Measurements from ENCODE around the gene CCDC33. TPM values are rescaled to one million over a fixed set of nuclear protein-coding genes. Genes with fewer than 3 reads are reported as not detected.

Gene CCDC33
- total RNA-seq = not detected

DNA sequence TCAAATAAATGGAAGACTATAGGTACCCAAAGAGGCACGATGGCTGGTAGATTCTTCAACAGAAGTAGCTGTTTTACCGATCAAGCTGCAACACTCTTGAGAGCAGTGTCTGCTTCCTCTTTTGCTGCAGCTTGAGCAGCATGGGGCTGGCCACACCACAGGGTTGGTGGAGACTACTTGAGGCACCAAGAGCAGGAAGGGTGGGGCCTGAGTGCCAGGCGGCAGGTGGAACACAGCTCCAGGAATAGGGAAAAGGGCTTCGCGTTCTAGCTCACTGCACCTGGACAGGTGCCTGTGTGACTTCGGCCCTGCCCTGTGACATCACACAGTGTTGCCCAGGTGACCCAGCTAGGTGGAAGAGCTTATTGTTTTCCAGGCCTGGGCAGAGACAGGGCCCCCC is at the start of gene CCDC33:
Gene CCDC33, plus strand, starts transcription at position 365 of the 400 bp plus-strand sequence. CDS start 394 bp downstream, outside the sequence.
- no peak within 1 kb of the TSS for H3K4me3 ChIP-seq
- DNase-seq (ENCODE audit: extremely low spot score) = no peak
- H3K9me3 ChIP-seq = no peaks in the 10 kb centered on the region
- peaks cover 0 to 6% (median 0%) of the 10 kb centered on the region in 4 donors for H3K27me3 ChIP-seq
- WGBS = 75% methylated on average over 6 of the region's 6 CpGs
- H3K27ac ChIP-seq (replicated peaks in 1 of 4) = no peak within 1 kb of the TSS
- H3K36me3 ChIP-seq = no peaks in the 10 kb centered on the region
- intact Hi-C loops (cut with DNase I) = no loop called here
- peaks cover 18 to 20% (median 19%) of the 10 kb centered on the region in 4 donors for H3K4me1 ChIP-seq
- TF ChIP-seq EP300 (IDR thresholded peaks at IDR 0.05) (no peak), POLR2AphosphoS5 (IDR thresholded peaks at IDR 0.05) (no peak), POLR2A (IDR thresholded peaks at IDR 0.05; ENCODE audit: low read depth) (no peak)
- TF ChIP-seq, protein P1, sequence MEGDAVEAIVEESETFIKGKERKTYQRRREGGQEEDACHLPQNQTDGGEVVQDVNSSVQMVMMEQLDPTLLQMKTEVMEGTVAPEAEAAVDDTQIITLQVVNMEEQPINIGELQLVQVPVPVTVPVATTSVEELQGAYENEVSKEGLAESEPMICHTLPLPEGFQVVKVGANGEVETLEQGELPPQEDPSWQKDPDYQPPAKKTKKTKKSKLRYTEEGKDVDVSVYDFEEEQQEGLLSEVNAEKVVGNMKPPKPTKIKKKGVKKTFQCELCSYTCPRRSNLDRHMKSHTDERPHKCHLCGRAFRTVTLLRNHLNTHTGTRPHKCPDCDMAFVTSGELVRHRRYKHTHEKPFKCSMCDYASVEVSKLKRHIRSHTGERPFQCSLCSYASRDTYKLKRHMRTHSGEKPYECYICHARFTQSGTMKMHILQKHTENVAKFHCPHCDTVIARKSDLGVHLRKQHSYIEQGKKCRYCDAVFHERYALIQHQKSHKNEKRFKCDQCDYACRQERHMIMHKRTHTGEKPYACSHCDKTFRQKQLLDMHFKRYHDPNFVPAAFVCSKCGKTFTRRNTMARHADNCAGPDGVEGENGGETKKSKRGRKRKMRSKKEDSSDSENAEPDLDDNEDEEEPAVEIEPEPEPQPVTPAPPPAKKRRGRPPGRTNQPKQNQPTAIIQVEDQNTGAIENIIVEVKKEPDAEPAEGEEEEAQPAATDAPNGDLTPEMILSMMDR (IDR thresholded peaks at IDR 0.05) = no peak

DNA sequence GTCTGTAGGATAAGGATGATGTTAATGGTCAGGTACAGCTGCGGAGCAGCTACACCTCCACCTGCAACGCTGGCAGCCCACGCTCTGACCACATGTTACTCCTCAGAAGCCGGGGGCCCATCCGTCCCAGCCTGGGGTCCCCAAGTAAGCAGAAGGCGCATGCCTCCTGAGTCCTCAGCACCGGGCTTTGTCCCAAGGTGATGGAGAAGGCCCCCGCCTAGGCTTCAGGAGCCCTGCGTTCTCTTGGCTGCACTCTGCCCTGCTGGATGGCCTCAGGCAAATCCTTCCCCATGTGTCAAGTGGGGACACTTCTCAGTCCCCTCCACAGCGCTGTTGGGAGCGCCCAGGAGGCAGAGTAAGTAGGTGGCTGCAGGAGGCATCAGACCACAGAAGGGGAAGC is 47.9 kb upstream of the CCDC33 start:
- 100% methylated on average over 2 of the region's 11 CpGs for WGBS
- intact Hi-C loops (cut with DNase I) = no loop called here
- no peak overlapping the region for H3K4me3 ChIP-seq
- no peak for TF ChIP-seq POLR2AphosphoS5 (IDR thresholded peaks at IDR 0.05)
- no peak overlapping the region for H3K27ac ChIP-seq (replicated peaks in 1 of 4)
- H3K9me3 ChIP-seq = no peaks in the 10 kb centered on the region
- DNase-seq (ENCODE audit: extremely low spot score) = no peak
- no peaks in the 10 kb centered on the region for H3K27me3 ChIP-seq
- no peaks in the 10 kb centered on the region for H3K36me3 ChIP-seq
- no peaks in the 10 kb centered on the region for H3K4me1 ChIP-seq

DNA sequence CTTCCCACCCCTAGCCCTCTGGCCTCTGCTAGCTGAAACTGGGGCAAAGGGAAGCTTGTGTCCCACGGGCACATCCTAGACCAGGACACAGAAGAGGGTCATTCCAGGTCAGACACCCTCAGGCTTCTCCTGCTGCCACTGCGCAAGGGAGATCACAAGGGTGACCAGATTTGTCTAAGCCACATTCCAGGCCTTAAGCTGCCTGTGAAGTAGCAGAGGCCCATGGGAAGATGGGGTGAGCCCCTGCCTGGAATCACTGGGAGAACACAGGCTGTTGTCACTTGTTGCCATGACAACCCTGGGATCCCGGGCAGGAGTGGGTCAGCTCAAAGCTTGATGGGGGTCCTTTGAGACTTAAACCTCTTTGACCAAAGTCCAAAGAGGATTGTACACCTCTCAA is 44.3 kb upstream of the CCDC33 start:
- no peak overlapping the region for H3K4me3 ChIP-seq
- H3K9me3 ChIP-seq = no peaks in the 10 kb centered on the region
- no peak overlapping the region for H3K27ac ChIP-seq (replicated peaks in 1 of 4)
- H3K36me3 ChIP-seq = no peaks in the 10 kb centered on the region
- 63% methylated on average over 2 of the region's 3 CpGs for WGBS
- H3K4me1 ChIP-seq = peaks cover 7 to 11% (median 10%) of the 10 kb centered on the region in 4 donors
- H3K27me3 ChIP-seq = no peaks in the 10 kb centered on the region
- intact Hi-C loops (cut with DNase I) = no loop called here
- no peak for DNase-seq (ENCODE audit: extremely low spot score)
- TF ChIP-seq, protein P1 (IDR thresholded peaks at IDR 0.05) = no peak
- TF ChIP-seq POLR2A (IDR thresholded peaks at IDR 0.05; ENCODE audit: low read depth) (no peak), POLR2AphosphoS5 (IDR thresholded peaks at IDR 0.05) (no peak)

DNA sequence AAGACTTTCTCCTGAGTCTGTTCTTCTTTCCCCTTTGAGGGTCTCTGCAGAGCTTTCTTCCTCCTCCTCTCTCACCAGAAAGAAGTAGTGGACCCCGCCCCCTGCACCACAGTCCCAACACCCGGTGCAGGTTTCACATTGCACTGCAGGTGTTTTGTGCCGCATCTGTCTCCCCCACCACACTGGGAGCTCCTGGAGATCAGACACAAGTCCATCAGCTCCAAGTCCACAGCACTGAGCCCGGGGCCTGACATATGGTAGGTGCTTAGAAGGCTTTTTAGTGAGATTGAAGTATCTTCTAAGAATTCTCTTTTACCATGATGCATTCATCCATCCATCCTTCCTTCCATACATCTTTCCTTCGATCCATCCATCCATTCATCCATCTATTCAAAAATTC is 43.4 kb upstream of the CCDC33 start:
- DNase-seq (ENCODE audit: extremely low spot score) = no peak
- TF ChIP-seq POLR2AphosphoS5 (IDR thresholded peaks at IDR 0.05) (no peak), EP300 (IDR thresholded peaks at IDR 0.05) (no peak), POLR2A (IDR thresholded peaks at IDR 0.05; ENCODE audit: low read depth) (no peak)
- TF ChIP-seq, protein P1 (IDR thresholded peaks at IDR 0.05) = no peak
- no peak overlapping the region for H3K27ac ChIP-seq (replicated peaks in 1 of 4)
- intact Hi-C loops (cut with DNase I) = no loop called here
- no peaks in the 10 kb centered on the region for H3K36me3 ChIP-seq
- no peaks in the 10 kb centered on the region for H3K27me3 ChIP-seq
- H3K4me3 ChIP-seq = no peak overlapping the region
- H3K9me3 ChIP-seq = no peaks in the 10 kb centered on the region
- peaks cover 7 to 11% (median 10%) of the 10 kb centered on the region in 4 donors for H3K4me1 ChIP-seq
- 89% methylated on average over 5 of the region's 5 CpGs for WGBS

DNA sequence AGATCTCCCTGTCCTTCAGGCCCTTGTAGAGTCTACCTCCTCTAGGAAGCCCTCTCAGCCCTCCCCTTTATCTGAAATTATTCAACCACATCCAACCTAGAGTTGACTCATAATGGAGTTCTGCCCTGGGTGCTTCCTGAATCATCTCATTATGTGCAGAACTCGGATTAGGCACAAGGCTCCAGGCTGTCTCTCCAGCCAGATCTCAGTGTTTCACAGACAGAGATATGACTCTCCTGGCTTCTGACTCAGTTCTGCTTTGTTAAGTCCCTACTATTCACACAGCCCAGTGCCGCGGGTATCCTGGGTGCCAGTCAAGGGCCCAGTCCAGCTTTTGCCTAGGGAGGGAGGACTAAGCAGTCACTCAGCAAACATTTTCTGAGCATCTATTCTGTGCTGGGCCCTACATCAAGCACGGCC is 42.8 kb upstream of the CCDC33 start:
- TF ChIP-seq POLR2A (IDR thresholded peaks at IDR 0.05; ENCODE audit: low read depth) = no peak
- TF ChIP-seq, protein P1 (IDR thresholded peaks at IDR 0.05) = no peak
- no peak for TF ChIP-seq EP300 (IDR thresholded peaks at IDR 0.05)
- TF ChIP-seq POLR2AphosphoS5 (IDR thresholded peaks at IDR 0.05) = no peak
- Histone ChIP-seq H3K9me3 (no peaks in the 10 kb centered on the region), H3K27ac (replicated peaks in 1 of 4) (no peak overlapping the region), H3K4me3 (no peak overlapping the region), H3K27me3 (no peaks in the 10 kb centered on the region), H3K36me3 (no peaks in the 10 kb centered on the region), H3K4me1 (peaks cover 7 to 11% (median 10%) of the 10 kb centered on the region in 4 donors)
- 63% methylated on average over 4 of the region's 4 CpGs for WGBS
- intact Hi-C loops (cut with DNase I) = no loop called here
- DNase-seq (ENCODE audit: extremely low spot score) = no peak
